Middle frontal gyrus (tissue), 1 donor: ENCODE measurements around the gene KLC1.
A peak's percentile ranks its signal among the peaks of the same experiment; 100 is the strongest.

Experiments
- DNase-seq: peaks from one replicate; pipeline ENCODE4 v3.0.0-alpha.2; 2015; ENCODE audit warnings: low spot score; ENCODE audit errors: extremely low spot score

The KLC1 gene

GRCh38 chr14:103703433-103704385 is 74.7 kb downstream of the KLC1 start:
- no peak for DNase-seq

DNA sequence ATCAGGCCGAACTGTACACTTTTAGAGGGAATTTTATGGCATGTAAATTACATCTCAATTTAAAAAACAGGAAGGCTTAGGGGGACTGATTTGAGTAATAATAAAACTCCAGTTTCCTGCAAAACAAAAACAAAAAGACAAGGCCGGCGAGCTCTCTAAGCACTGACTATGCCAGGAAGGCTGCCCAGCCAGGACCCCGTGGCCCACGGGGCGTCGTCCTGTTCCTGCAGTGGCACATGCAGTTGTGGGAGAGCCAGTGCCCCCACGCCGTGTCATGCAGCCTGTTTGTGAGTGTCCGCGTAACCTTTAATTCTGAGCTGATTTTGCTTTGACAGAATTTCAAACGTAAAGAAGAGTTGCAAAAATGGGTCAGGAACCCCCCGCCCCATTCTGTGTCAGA is 75.7 kb downstream of the KLC1 start:
- DNase-seq = no peak

DNA sequence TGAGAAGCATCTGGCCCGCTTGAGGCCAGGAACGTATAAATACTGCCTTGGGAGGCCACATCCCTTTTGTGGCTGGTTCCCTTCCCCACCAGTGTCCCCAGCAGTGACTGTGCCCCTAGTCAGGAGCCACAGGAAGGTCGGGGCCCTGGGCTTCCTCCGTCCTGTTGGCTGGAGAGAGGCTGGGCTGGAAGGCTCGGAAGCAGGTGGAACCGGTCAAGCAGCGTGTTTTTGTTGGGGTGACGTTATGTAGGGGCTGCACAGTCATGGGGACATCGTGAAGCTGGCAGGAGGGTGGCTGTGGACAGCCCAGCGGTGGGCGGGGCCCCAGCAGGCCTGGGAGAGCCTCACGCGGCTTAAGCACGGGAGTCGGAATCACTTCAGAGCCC is 76.1 kb downstream of the KLC1 start:
- no peak for DNase-seq

GRCh38 chr14:103705504-103706284 is 76.7 kb downstream of the KLC1 start:
- DNase-seq = no peak

GRCh38 chr14:103706551-103707328 is 77.7 kb downstream of the KLC1 start:
- no peak for DNase-seq

- no peak for DNase-seq
Observed at GRCh38 chr14:103707329-103708263, 78.6 kb downstream of the KLC1 start.

- DNase-seq = no peak
Observed at GRCh38 chr14:103708750-103709187, 79.8 kb downstream of the KLC1 start.

DNA sequence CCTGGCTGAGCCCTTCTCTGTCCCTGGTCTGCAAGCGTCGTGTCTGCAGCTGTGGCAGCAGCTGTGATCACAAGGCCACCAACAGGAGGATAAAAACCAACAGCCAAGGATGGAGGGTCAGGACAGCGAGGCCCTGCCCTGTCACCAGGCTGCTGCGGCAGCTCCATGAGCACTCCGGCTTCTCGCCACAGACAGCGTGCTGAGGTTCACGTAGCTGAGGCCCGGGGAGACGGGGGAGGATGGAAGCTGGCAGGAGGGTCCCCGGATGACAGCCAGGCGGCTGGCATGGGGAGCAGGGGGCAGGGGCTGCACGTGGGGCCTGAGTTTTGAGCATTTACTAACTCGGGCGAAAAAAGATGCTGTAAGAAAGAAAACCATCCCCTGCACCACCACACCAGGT is 80.8 kb downstream of the KLC1 start:
- no peak for DNase-seq

GRCh38 chr14:103710771-103711377 is 81.9 kb downstream of the KLC1 start:
- no peak for DNase-seq

- DNase-seq = no peak
Observed at GRCh38 chr14:103711516-103712431, 82.8 kb downstream of the KLC1 start.

- DNase-seq = no peak
Observed at GRCh38 chr14:103712633-103713247, 83.7 kb downstream of the KLC1 start.

DNA sequence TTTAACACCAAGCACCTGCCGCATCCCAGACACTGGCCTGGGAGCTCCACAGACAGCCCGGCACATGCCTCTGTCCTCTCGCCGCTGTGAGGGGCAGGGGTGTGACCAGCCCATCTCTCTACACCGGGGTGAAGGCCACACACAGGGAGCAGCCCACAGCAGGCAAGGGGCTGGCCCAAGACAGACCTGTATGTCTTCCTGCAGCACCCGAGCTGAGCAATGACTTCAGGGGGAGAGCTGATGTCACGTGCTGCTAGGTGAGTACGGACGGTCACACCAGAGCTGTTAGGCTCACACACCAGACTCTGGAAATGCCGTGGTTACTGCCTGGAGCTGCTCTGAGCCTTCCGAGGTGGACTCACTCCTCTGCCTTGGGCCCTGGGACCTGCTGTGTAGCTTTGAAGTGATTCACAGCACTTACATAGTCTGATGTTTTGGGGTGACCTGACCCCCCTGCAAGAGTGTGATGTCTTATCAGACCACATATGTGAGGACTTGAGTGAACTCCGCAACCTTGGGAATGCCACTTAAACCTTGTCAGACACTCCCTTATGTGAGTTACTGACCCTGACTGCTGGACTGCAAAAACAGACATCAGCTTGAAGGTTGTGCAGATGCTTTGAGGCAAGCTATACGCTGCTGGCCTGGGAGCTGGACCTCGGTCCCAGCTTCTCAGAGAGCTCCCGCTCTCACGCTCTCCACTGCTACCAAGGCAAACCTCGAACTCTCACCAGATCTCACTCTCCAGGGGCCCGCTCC is 84.5 kb downstream of the KLC1 start:
- DNase-seq = no peak

DNA sequence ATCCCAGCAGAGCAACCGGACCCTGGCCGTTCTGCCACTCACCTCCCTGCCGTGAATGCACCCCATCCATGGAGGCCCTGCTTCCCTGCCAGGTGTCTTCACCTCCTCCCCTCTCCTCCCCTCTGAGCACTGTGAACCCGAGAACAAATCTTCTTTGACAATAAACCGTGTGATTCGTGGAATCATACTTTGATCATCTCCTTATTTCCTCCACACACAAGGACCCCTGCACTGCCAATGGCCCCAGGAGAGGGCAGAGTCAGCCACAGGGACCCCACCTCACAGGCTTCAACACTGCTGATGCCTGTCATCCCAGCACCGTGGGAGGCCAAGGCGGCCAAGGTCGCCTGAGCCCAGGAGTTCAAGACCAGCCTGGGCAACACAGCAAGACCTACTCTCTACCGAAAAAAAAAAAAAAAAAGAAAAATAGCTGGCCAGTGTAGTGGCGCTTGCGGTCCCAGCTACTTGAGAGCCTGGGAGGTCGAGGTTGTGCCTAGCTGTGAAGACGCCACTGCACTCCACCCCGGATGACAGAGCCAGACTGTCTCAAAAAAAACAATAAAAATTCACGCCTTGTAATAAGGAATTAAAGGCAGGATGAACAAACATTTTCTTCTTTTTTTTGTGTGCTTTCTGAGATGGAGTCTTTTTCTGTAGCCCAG is 85.2 kb downstream of the KLC1 start:
- no peak for DNase-seq

DNA sequence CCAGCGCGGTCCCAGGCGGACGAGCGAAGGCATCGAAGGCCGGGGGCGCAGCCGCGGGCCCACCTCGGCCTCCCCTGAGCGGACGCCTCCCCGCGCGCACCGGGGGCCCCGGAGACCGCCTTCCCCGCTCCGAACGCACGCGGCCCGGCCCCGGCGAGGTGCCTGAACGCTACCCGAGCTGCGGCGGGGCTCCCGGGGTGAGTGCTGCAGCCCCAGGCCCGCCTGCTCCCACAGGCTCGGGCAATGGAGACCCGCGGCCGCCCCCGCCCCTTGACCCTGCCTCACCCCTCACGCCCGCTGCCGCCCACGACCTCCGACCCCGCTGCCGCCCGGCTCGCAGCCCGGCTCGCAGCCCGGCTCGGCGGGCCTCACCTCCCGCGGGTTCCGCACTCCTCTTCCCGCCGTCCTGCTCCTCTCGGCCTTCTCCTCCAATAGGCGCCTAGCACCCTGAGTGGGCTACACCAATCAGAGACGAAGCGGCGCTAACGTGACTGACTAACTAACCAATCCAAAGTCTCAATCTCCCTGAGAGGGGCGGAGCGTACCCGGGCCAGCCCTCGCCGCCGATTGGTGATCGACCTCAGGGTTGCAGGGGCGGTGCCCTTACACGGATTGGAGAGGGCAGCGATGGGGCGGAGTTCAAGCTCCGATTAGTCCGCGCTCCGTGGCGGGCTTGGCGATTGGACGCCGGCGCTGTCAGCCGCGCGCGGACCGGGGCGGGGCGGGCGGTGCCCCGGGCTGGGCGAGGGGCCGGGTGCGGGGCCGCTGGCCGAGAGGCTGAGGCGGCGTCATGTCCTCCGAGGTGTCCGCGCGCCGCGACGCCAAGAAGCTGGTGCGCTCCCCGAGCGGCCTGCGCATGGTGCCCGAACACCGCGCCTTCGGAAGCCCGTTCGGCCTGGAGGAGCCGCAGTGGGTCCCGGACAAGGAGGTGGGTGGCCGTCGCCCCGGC is 86.3 kb downstream of the KLC1 start, which contains the start of the genes XRCC3 and ZFYVE21:
Gene XRCC3, minus strand, starts transcription at position 400 of the 949 bp plus-strand sequence. CDS start 4,364 bp downstream, outside the sequence.
Gene ZFYVE21, plus strand, starts transcription at position 759 of the 949 bp plus-strand sequence. Its CDS starts 32 bp downstream, at position 791.
- peak; percentile 97 for DNase-seq

GRCh38 chr14:103716091-103716801 is 87.2 kb downstream of the KLC1 start:
- no peak for DNase-seq
